ENCODE data around the gene TUFT1. TPM values are rescaled to one million over a fixed set of nuclear protein-coding genes. Genes with fewer than 3 reads are reported as not detected.

Gene TUFT1
- total and polyA plus RNA-seq, 2 of the 13 experiments (the other 11 are each of a cell fraction or from before 2014, with no cell fraction given): 6.4 to 7.3 TPM

- TF ChIP-seq THAP9 (CRISPR knock-in tag; IDR thresholded peaks at IDR 0.05; ENCODE audit: borderline replicate concordance) (no peak), SOX13 (IDR thresholded peaks at IDR 0.05) (peak; percentile 37; the same call in 1 of the 2 replicates), SOX13 (CRISPR knock-in tag; conservative IDR thresholded peaks at IDR 0.05 in 1 of 2, IDR thresholded peaks at IDR 0.05 in 1 of 2) (peak in 1 of 2 experiments; percentile 60; a peak in 2 of 4 replicates), ZBTB7B (CRISPR knock-in tag; IDR thresholded peaks at IDR 0.05) (0 out of 2 replicates have a peak, but pooled peaks have one; percentile 21), NR2F6 (IDR thresholded peaks at IDR 0.05) (0 out of 2 replicates have a peak, but pooled peaks have one; percentile 10), NR2F6 (CRISPR knock-in tag; IDR thresholded peaks at IDR 0.05) (no peak), ZNF710 (CRISPR knock-in tag; IDR thresholded peaks at IDR 0.05; ENCODE audit: borderline replicate concordance) (0 out of 2 replicates have a peak, but pooled peaks have one; percentile 56), ZKSCAN1 (IDR thresholded peaks at IDR 0.05; ENCODE audit: low read length) (peak; percentile 78), PCBP2 (optimal IDR thresholded peaks at IDR 0.05; ENCODE audit: low read depth, low read length, poor library complexity, severe bottlenecking) (no peak), TEAD3 (CRISPR knock-in tag; optimal IDR thresholded peaks at IDR 0.05; ENCODE audit: borderline replicate concordance) (no peak), ZNF713 (CRISPR knock-in tag; IDR thresholded peaks at IDR 0.05) (no peak)
Observed at GRCh38 chr1:151565502-151566189, 25.5 kb downstream of the TUFT1 start (continued).
